ENCODE measurements around the gene TXNDC15.
"Not testable (repeated sequence)": the region's sequence is repeated elsewhere in the genome, so short reads cannot be mapped to it uniquely, and the experiment has no call there.

TXNDC15 gene

GRCh38 chr5:134879456-134879855, 5.3 kb downstream of the TXNDC15 start:
- no peak for DNase-seq

GRCh38 chr5:134880937-134881336, 6.8 kb downstream of the TXNDC15 start:
- DNase-seq: not testable (repeated sequence)

- DNase-seq: not testable (repeated sequence)
Observed at GRCh38 chr5:134881711-134882110, 7.5 kb downstream of the TXNDC15 start.

- no peak for DNase-seq
Observed at GRCh38 chr5:134887593-134888159, 13.5 kb downstream of the TXNDC15 start.

- DNase-seq: no peak
Observed at GRCh38 chr5:134889335-134889734, 15.2 kb downstream of the TXNDC15 start.

- DNase-seq: no peak
Observed at GRCh38 chr5:134891473-134891872, 17.3 kb downstream of the TXNDC15 start.

GRCh38 chr5:134892282-134892681, 18.1 kb downstream of the TXNDC15 start:
- no peak for DNase-seq

GRCh38 chr5:134892926-134893325, 18.8 kb downstream of the TXNDC15 start:
- no peak for DNase-seq

GRCh38 chr5:134893748-134894505, 19.8 kb downstream of the TXNDC15 start:
- no peak for DNase-seq

- no peak for DNase-seq
Observed at GRCh38 chr5:134902071-134902801, 28.1 kb downstream of the TXNDC15 start.

- peak; percentile 77 to 90 (median 82) for DNase-seq
Observed at GRCh38 chr5:134904610-134905245, 30.6 kb downstream of the TXNDC15 start, which contains the start of gene PCBD2. Gene PCBD2, plus strand, starts transcription at chr5:134905131. Its CDS starts 9 bp downstream, at chr5:134905140.

- DNase-seq: peak; percentile 38 to 92 (median 75)
Observed at GRCh38 chr5:134905246-134905996, 31.2 kb downstream of the TXNDC15 start.

- no peak for DNase-seq
Observed at GRCh38 chr5:134906811-134907210, 32.6 kb downstream of the TXNDC15 start.

GRCh38 chr5:134910752-134911151, 36.6 kb downstream of the TXNDC15 start:
- DNase-seq: not testable (repeated sequence)

GRCh38 chr5:134911285-134912206, 37.4 kb downstream of the TXNDC15 start:
- DNase-seq: no peak

GRCh38 chr5:134913254-134913653, 39.1 kb downstream of the TXNDC15 start:
- no peak for DNase-seq

- DNase-seq: no peak
Observed at GRCh38 chr5:134913795-134914194, 39.6 kb downstream of the TXNDC15 start.

- DNase-seq: no peak
Observed at GRCh38 chr5:134917070-134917815, 43.1 kb downstream of the TXNDC15 start.

- DNase-seq: no peak
Observed at GRCh38 chr5:134918861-134919260, 44.7 kb downstream of the TXNDC15 start.

GRCh38 chr5:134920848-134921575, 46.8 kb downstream of the TXNDC15 start:
- DNase-seq: no peak

Measured in stimulated activated naive CD4-positive, alpha-beta T cell (primary cell).